ENCODE measurements around the gene NTM. TPM values are rescaled to one million over a fixed set of nuclear protein-coding genes. Genes with fewer than 3 reads are reported as not detected.

Gene NTM
- total RNA-seq, 1 experiment from 2014 or later = 9.9 TPM

DNA sequence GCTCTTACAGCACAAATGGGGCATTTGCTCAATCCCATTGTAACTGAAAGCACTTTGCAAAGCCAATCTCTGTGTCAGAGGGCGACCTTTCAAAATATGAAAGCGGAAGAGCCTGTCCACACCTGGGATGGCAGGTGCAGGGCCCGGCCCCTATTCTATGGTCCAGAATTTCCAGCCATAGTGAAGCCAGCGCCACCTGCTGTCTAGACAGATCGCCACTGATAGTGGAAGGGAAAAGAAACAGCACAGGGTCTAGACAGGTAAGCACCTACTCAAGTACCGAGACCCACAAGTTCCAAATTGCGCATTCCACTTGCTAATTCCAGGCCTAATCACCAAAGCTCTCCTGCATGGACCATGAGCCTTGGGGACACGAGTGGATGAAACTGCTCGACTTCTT is 141.4 kb downstream of the NTM start:
- no peak overlapping the region for H2AK5ac ChIP-seq (ENCODE audit: insufficient read length, low read length)
- no peak overlapping the region for H2BK15ac ChIP-seq (ENCODE audit: low read depth, low read length)
- no peak overlapping the region for H4K91ac ChIP-seq (ENCODE audit: insufficient read length, low read depth, low read length)
- no peak overlapping the region for H2BK20ac ChIP-seq (ENCODE audit: low read depth, low read length, poor library complexity, severe bottlenecking)
- no peak overlapping the region for H3K14ac ChIP-seq (ENCODE audit: insufficient read depth, low read length)
- no peaks in the 10 kb centered on the region for H3K4me1 ChIP-seq (ENCODE audit: insufficient read depth, low read length)
- no peak overlapping the region for H4K8ac ChIP-seq (replicated peaks; ENCODE audit: insufficient read length, low read depth, low read length)
- no peak overlapping the region for H3K18ac ChIP-seq (ENCODE audit: insufficient read length, low read depth, low read length)
- H2AFZ ChIP-seq (ENCODE audit: low read length) = no peak overlapping the region
- H2BK5ac ChIP-seq (ENCODE audit: insufficient read length, low read length) = no peak overlapping the region
- Mint-ChIP-seq H3K4me3 (no peak overlapping the region), H3K36me3 (ENCODE audit: insufficient read depth in 1 of 3, low read depth in 3 of 3) (no peaks in the 10 kb centered on the region), H3K27me3 (ENCODE audit: low read depth) (no peaks in the 10 kb centered on the region), H3K4me1 (peaks cover 0 to 4% of the 10 kb centered on the region in 2 experiments; a peak in 1 of 4 replicates), H3K9me3 (no peaks in the 10 kb centered on the region), H3K27ac (no peak overlapping the region)
- no peak overlapping the region for H3K4ac ChIP-seq (ENCODE audit: low read depth, low read length)
- H3K23ac ChIP-seq (ENCODE audit: insufficient read length, low read depth, low read length) = no peak overlapping the region
- no peaks in the 10 kb centered on the region for H3K79me2 ChIP-seq (ENCODE audit: insufficient read depth, low read length)
- H3T11ph ChIP-seq (ENCODE audit: low read length) = no peak overlapping the region
- H3K23me2 ChIP-seq (ENCODE audit: insufficient read length, low read depth, low read length, poor library complexity, severe bottlenecking) = no peaks in the 10 kb centered on the region
- DNase-seq = peak; percentile 72
- TF ChIP-seq, protein P1, sequence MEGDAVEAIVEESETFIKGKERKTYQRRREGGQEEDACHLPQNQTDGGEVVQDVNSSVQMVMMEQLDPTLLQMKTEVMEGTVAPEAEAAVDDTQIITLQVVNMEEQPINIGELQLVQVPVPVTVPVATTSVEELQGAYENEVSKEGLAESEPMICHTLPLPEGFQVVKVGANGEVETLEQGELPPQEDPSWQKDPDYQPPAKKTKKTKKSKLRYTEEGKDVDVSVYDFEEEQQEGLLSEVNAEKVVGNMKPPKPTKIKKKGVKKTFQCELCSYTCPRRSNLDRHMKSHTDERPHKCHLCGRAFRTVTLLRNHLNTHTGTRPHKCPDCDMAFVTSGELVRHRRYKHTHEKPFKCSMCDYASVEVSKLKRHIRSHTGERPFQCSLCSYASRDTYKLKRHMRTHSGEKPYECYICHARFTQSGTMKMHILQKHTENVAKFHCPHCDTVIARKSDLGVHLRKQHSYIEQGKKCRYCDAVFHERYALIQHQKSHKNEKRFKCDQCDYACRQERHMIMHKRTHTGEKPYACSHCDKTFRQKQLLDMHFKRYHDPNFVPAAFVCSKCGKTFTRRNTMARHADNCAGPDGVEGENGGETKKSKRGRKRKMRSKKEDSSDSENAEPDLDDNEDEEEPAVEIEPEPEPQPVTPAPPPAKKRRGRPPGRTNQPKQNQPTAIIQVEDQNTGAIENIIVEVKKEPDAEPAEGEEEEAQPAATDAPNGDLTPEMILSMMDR (conservative IDR thresholded peaks at IDR 0.05) = peak; percentile 81
- no peaks in the 10 kb centered on the region for H3K27me3 ChIP-seq (ENCODE audit: insufficient read depth, low read length)
- H4K5ac ChIP-seq (ENCODE audit: insufficient read length, low read depth, low read length) = no peak overlapping the region
- H4K20me1 ChIP-seq (ENCODE audit: control insufficient read depth, insufficient read depth, insufficient read length) = no peaks in the 10 kb centered on the region
- H3K4me2 ChIP-seq (ENCODE audit: insufficient read depth, insufficient read length, low read length) = no peak overlapping the region
- no peaks in the 10 kb centered on the region for H3K9me3 ChIP-seq (ENCODE audit: control insufficient read depth, low read depth, low read length)
- H3K56ac ChIP-seq (ENCODE audit: insufficient read length, low read depth, low read length) = no peak overlapping the region
- no peak overlapping the region for H2BK120ac ChIP-seq (ENCODE audit: low read depth, low read length, poor library complexity, severe bottlenecking)
- no peak overlapping the region for H2BK12ac ChIP-seq (ENCODE audit: insufficient read length, low read depth, low read length)
- no peak overlapping the region for H3K9ac ChIP-seq (ENCODE audit: extremely low read depth, insufficient read length, low read length)
- H3K79me1 ChIP-seq (ENCODE audit: insufficient read depth, low read depth, low read length, poor library complexity, severe bottlenecking) = no peaks in the 10 kb centered on the region
- H3K27ac ChIP-seq (ENCODE audit: insufficient read length, low read depth, low read length) = no peak overlapping the region
- no CpG with 5 or more reads among the region's 9 CpGs for WGBS (ENCODE audit: extremely low coverage, insufficient read length, low lambda C conversion rate)
